HG03439 (cell line): ENCODE results near the gene MMP7.

ENCODE experiments used
- ATAC-seq: cut with Tn5 transposase; IDR thresholded peaks from one replicate; pipeline ENCODE4 v1.9.1; 2021; ENCODE audit warnings: mild to moderate bottlenecking, moderate library complexity; ENCODE audit not compliant: unreplicated experiment

Gene MMP7

DNA sequence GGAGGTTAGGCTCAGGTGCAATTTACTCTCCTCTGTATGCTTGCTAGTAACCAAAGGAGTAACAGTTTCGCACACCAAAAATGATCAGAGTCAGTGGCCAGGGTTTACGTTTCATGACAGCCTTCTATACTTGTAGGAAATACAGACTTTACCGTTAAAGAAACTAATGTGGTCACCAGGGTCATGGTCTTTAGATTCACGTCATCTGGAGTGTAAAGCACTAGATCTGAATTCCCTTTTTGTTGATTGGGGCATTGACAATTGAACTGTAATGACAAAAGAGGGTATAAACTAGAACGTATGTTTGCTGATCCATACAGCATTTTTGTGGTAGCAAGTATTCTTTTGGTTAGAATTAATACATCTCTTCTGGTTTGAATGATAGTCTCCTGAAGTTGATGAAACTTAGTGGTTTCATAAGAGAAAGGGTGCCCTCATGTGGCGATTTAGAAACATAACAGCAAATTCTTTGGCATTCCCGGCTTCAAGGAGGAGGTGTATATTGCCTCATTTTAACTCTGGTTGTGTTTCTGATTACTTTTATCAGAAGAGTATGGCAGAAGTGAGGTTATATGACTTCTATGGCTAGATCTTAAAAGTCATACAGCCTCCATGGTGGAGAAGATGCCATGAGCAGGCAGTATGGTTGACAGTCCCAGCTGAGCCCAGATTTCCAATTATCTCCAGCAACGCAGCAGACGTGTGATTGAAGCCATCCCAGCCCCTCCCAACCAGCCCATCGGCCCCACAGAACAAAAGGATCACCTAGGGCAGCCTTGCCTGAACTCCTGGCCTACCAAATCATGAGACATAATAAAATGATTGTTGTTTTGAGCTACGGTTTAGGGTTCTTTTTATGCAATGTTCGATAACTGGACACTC is 35.1 kb downstream of the MMP7 start:
- peak; percentile 87 for ATAC-seq

DNA sequence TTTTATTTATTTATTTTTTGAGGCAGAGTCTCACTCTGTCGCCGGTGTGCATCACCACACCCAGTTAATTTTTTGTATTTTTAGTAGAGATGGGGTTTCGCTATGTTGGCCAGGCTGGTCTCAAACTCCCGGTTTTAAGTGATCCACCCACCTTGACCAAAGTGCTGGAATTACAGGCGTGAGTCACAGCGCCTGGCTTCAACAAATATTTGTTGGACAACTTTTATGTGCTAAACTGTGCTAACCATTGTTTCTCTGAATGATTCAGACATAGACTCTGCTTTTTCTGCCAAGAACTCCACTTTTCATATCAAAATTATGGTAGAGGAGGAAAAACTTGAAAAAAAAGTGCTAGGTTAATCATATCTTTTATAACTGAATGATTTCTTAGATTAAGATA is 36.3 kb downstream of the MMP7 start:
- ATAC-seq, result no peak

DNA sequence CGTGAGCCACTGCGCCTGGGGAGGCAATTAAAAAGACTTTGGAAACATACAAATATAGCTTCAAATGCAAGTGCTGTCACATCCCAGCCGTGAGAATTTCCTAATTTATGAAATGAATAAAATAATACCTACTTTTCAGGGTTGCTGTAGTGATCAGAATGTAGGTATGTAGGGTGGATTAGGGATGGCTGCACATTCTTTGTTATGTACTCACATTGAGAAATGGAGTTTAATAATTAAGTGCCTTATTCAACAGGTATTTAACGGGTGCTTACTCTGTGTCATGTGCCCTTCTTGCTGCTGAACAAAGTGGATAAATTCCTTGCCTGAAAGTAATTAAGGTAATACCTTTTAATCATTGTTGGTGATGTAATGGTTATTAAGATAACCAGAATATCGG is 37.0 kb downstream of the MMP7 start:
- ATAC-seq, result no peak

DNA sequence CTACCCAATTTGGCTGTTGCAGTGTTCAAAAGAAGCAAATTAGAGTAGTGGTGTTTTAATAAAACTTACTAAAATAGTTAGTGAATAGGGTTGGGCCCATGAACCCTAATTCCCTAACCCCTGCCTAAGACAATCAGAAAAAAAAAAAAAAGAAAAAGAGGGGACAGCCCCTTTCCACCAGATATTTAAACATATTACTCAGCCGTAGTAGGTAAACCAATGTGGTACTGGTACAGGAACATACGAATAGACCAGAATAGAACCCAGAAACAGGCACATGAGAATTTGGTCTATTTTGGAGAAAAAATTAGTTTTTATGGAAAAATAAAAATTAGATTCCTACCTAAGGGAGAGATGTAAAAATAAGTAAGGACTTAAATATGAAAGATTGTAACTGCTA is 38.6 kb downstream of the MMP7 start:
- ATAC-seq, result no peak

DNA sequence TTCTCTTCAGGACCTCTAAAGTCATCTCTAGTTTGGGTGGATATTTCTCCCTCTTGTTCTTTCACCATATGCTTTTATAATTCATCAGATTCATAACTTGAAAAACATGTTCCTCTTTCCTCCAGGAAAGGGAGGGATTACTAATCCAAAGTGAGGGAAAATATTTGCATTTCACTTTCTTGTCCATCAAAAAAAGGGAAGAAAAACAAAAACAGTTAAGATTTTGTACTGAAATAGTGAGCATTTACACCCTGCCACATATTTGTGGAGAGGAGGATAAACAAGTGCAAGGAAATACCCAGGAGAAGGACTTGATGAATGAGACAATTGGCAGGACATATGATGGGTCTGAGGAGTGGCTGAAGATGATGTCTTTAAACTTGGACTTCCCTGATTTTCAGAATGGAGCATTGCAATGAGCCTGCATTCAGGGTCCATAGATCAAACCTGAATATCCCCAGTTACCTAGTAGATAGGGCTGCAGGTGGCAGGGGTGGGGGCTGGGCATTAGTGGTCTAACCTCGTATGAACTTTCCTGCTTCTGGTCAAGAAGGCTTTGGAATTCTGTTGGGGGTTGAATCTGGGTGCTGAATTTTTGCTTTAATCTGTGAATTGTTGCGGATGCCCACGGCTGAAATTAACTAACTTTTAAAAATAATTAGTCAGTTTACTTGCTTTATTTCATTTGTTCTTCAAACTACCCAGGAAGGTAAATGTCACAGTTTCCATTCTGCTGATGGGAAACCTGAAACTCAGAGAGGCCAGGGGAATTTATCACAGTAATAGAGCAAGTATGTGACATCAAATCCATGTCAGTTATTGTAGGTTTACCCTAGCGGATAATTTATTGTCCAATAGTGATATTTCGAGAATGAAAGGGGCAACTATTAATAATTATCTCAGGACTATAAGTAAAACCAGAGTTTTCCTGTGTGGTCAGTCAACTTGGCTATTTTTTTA is 41.1 kb downstream of the MMP7 start:
- no peak for ATAC-seq

DNA sequence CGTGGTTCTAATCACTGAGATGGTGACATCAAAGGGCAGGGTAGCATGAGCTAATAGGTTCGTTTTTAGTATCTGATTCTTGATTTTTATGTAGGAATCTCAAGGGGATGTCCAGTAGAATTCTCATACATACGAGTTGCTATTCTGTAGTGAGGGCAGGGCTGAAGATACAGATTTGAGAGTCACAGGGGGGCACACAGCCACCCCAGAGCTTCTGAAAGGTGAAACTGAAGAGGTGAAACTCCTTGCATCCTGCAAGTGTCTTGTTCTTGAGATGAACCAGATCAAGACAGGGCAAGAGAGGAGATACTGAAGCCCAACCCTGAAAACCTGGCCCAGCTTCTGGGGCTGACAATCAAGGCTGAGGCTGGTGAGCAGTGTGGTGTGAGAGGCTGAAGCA is 42.3 kb downstream of the MMP7 start:
- ATAC-seq, result peak; percentile 71

DNA sequence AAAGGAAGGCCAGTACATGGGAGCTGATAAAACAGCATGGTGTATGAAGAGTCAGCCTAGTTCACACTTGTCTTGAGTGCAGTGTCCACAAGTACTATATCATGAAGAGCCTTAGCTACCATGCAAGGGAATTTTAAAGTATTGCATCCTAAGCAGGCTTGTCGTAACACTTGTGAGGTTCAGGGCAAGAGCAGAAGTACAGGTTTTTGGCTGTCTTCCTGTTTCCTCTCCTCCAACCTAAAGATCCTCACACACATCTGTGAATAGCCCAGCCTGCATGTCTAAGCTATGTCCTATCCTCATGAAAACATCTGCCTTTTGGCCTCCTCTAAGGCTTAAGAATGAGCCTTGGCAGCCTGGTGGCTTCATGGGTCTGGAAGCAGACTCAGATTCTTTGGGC is 43.3 kb downstream of the MMP7 start:
- ATAC-seq, result no peak

DNA sequence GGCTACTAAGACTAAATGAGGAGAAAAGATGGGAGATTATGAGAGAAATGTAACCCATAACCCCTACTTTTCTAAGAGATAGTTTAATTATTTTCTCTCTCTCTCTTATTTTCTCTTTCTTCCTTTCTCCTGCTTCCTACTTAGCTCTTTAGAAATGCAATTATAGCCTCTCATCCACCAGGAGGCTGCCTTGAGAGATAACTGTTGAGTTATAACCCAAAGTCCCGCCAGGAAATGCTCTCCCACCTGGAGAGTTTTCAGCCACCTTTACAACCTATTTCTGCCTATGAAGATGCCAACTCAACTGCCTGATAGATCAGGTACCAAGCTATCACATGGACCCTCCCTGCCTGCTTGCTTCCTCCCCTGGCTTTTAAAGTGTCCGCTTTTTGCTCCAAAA is 44.0 kb downstream of the MMP7 start:
- ATAC-seq, result no peak

DNA sequence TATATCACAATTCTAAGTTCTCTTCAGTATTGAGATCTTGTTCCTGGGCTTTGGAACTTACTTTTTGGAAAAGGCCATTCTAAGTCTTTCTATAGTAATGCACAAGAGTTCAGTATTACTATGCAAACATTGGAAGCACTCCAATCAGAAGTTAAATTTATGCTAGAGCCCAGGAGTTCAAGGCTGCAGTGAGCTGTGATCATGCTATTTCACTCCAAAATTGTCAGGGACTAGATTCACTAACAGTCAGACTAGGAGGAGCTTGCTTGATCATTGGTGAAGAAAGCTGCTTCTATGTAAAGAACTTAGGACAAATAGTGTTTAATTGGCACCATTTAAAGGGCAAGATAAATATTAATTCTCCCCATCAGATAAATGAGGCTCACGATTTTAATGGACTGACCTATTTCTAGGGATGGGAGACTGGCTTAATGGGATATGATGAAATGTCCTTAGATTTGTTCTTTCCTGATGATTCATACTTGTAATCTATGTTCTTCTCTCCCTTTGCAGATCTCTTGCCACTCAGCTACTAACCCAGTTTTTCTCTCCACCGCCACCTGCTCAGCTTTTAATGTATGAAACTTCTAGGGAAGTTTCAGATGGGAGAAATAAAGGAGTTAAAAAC is 45.3 kb downstream of the MMP7 start:
- no peak for ATAC-seq

DNA sequence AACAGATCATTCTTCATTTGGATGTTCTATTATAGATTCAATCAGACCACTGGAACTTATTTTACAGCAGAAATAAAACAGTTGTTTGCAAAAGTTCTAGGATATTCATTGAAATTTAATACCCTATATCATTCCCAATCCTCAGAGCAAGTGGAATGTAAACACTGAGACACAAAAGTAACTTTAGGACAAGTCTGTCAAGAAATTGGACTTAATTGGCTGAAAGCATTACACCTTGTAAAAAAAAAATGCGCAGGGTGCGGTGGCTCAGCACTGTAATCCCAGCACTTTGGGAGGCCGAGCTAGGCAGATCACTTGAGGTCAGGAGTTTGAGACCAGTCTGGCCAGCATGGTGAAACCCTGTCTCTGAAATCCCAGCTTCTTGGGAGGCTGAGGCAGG is 48.1 kb downstream of the MMP7 start:
- no peak for ATAC-seq

DNA sequence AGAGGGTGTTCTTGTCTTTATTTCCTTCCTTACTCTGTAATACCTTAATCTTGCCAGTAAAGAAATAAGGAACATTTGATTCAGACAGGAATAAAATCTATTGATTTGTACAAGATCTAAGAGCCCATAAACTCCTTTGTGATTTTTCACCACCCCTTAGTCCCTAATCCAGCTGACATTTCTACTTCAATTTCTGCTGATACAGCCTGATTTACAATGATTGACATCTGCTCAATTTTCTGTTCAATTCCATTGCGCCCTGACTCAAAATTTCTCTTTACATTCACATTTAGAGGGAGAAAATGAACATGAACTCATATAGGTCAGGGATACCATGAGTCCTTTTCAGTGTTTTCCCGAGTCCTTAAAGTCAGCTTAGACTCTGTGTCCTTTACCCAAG is 50.8 kb downstream of the MMP7 start:
- ATAC-seq, result no peak

DNA sequence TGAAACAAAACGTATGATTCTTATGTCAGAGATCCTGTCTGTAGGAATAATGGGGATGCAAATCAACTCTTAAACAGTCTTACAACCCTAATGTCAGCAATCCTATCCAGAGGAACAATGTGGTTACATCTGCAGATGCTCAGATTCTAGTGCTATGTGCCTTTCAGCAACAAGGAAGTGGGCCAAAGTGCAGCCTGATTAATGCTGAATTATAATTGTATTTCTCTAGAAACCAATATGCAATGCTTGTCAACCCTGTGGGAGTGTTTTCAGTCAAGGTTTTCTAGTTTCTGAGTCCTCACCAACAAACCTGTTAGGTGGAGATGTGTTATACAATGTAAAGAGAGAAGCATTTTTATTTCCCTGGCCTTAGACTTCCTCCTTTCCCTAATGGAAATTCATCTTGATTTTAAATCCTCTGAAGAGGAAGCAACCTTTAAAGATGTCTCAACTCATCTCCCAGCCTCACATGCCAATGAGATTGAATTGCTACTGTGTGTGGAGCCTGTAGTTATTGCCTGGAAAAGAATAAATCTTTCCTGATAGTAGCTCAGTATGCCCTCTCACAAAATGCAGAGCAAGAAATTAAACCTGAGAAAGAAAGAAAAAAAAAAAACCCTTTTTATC is 51.8 kb downstream of the MMP7 start:
- ATAC-seq, result no peak

DNA sequence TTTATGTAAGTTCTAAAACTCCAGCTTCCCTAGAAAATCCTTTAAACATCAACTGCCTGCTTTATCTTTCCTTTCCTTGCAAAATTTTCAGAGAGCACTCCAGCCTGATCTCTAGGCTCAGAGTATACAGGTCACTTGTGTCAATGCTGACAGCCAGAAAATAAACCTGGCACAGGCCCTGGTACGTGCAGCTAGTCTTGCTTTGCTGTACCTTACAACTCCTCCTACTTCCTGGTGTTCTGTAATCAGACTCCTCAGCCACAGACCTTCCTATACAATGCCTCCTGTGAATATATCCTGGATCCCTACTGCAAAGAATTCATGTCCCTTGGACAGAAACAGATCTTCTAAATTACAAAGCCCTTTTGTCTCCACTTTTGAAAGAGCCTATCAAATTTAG is 53.7 kb downstream of the MMP7 start:
- no peak for ATAC-seq

DNA sequence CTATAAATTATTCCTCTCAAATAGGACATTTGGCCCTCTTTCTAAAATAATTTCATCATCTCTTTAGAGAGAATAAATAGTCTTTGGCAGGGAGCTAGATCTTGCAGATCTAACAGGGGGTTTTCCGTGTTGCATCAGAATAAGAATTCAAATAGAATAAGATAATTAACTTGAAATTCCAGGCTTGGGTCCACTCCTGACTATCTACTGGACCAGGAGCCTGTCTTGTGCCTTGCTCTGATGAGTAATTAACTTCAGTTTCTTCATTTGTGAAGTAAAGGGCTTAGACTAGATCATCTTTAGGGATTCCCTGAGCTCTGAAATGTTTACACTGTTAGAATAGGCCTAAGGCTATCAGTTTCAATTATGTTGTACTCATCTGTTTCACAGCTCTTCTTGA is 54.5 kb downstream of the MMP7 start:
- ATAC-seq, result no peak

DNA sequence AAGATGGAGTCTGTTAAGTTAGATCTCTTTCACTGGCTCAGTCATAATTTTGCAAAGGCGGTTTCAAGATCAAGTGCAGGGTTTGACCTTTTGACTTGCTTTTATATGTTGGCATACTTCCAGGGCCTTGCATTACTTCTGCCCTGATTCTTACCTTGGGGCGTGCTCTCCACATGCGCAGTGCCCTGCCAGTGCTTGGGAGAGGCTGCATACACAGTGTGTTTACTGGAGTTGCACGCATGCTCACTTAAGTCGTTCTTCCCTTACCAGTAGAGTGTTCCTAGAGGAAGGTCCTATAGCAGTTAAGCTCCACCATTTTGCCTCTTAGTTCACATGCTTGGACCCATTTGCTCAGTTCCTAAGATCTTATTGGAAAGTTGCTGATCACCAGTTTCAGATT is 57.0 kb downstream of the MMP7 start:
- ATAC-seq, result no peak

DNA sequence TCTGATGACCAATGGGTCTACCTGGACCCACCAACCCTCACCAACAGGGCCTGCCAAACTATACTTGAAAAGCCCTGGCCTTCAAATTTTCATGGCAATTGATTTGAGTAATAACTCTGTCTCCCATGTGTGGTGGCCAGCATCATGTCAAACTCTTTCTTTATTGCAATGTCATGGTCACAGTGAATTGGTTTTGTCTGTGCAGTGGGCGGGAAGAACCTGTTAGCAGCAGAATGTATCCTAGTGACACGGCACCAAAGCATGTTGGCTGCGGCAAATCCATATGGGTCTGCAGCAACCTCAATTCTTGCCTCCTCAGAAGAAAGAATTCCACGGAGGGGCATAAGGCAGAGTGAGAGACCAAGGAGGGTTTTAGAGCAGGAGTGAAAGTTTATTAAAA is 58.4 kb downstream of the MMP7 start:
- ATAC-seq, result no peak

DNA sequence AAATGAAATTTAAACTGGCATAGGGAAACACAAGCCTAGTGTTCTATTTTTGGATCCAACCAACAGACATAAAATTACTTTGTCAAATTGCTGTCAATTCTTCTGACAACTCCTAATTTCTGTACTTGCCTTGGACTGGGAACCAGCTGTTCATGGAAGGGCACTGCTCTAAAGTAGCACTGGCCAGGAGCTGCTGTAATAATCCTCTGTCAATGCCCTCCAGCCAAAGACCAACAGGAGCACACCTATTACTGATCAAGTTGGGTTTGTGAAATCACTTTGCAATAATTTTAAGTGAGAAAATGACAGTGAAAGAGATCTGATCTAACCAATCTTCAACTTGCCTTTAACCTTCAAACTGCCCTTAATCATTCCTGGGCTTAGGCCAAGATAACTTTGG is 59.1 kb downstream of the MMP7 start:
- no peak for ATAC-seq
